Subcutaneous adipose tissue (tissue), 4 donors: ENCODE measurements around the gene SEMA3C. TPM values are rescaled to one million over a fixed set of nuclear protein-coding genes. Genes with fewer than 3 reads are reported as not detected.

Source experiments
- total RNA-seq, 4 donors: library from RNA; depleted of rRNA; stranded (reverse); fragments of >200 nt; gene quantifications; one replicate each; pipeline ENCODE4 v1.1.0, GENCODE V29; 2016
- TF ChIP-seq, protein P1 (sequence below): fragments of 450-650 bp; IDR thresholded peaks from one replicate; pipeline ENCODE4 v1.5.1; 2016; ENCODE audit warnings: low read depth, mild to moderate bottlenecking, control low read depth, antibody characterized with exemption, moderate library complexity

The SEMA3C gene
- total RNA-seq, 4 donors from 2014 or later: 57.3 to 174 (median 96.9) TPM

DNA sequence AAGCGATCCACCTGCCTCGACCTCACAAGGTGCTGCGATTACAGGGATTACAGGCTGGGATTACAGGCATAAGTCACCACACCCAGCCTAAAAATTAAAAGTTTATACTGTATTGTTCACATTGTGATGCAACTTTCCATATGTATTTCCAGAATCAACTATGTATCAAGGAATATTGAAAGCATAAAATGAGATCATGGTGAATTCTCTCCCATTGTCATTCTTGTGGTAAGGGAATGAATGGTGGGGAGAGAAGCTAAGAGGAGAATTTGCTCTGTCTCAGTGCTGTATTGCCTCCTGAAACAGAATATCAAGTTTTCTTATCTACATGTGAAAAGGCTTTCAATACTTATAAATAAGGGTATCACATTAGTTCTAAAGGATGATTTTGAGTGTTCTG, 198.7 kb downstream of the SEMA3C start:
- TF ChIP-seq, protein P1, sequence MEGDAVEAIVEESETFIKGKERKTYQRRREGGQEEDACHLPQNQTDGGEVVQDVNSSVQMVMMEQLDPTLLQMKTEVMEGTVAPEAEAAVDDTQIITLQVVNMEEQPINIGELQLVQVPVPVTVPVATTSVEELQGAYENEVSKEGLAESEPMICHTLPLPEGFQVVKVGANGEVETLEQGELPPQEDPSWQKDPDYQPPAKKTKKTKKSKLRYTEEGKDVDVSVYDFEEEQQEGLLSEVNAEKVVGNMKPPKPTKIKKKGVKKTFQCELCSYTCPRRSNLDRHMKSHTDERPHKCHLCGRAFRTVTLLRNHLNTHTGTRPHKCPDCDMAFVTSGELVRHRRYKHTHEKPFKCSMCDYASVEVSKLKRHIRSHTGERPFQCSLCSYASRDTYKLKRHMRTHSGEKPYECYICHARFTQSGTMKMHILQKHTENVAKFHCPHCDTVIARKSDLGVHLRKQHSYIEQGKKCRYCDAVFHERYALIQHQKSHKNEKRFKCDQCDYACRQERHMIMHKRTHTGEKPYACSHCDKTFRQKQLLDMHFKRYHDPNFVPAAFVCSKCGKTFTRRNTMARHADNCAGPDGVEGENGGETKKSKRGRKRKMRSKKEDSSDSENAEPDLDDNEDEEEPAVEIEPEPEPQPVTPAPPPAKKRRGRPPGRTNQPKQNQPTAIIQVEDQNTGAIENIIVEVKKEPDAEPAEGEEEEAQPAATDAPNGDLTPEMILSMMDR: no peak

DNA sequence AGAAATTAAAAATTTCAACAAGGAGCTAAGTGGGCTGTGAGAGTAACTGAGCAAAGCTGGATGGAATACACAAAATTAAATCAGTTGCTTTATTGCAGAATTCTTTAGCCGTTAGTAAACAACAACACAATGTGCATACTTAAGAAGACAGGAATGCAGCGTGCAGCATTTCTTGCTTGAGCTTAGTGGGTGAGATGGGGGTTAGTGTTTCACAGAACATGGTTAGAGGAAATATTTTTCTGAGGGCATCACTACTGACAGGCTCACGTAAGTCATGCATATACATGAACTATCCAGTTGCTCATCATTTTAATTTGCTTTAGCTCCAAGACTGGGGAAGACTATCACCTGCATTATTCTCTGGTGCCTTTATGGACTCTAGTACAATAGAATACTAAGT, 199.6 kb downstream of the SEMA3C start:
- TF ChIP-seq, protein P1: no peak

DNA sequence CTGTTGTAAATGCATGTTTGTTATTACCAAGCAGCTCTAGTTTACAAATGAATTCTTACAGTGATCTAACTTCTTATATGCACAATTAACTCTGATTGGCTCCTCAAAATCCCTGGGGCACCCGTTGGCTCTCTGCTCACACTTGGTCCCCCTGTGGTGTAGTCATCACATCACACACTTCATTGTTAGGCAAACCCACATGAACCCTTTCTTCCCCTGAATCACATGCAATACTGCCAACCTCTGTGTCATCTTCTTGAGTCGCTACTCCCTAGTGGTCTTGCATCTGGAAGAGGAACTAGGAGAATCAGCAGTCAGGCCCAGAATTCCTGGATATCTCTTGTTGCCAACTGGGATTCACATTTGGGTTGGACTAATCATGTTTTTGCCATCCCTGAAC, 207.3 kb downstream of the SEMA3C start:
- TF ChIP-seq, protein P1: no peak

DNA sequence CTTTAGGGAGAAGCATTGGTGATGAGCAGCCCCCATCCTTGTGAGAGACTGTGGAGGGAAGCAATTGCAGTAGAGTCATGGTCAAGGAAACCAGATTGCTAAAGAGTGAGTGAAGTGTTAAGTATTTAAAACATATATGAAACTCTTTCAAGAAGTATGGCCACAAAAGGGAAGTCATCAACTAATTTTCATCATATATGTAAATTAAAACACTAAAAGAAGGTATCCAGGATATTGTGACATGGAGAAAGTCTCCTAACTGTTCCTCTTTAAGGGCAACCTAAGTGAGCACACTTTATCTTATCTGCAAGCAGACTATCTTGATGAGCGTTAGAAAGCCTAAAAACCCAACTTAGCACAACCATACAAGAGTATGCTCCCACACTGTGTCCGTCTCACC, 210.7 kb downstream of the SEMA3C start:
- TF ChIP-seq, protein P1: no peak

DNA sequence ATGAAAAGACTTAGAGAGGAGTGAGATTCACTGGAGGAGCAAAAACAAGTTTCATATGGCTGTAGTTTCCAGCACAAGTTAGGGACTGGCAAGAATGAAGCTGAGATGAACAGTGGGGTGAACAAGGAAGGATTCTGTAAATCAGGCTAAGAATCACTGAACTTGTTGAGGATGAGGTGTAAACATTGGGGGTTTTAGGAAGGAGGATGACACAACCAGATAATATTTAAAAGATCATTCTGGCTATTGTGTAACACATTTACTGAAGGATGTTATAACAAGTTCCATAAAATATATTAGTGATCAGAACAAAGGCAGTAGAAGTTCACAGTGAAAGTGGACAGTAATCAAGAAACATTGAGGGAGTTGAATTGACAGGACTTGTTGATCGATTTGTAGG, 211.5 kb downstream of the SEMA3C start:
- TF ChIP-seq, protein P1: no peak

GRCh38 chr7:80705130-80705781, 213.6 kb downstream of the SEMA3C start:
- TF ChIP-seq, protein P1: no peak

DNA sequence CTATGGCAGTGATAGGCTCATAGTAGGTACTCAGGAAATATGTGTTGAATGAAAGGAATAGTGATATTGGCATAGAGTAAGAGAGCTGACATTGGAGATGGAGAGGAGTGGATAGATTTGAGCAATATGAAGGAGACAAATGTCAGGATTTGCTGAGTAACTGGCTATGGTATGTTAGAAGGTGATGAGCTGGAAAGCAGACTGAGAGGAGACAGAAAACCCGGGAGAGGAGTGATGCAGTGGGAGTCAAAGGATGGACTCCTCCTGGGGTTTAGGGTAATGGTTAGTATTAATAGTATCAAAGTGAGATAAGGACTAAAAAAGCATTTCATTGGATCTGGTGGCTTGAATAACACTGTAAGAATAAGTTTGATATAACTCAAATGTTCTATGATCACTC, 215.6 kb downstream of the SEMA3C start:
- TF ChIP-seq, protein P1: no peak
